ENCODE data around the gene ADAMTS15. TPM values are rescaled to one million over a fixed set of nuclear protein-coding genes. Genes with fewer than 3 reads are reported as not detected.

ADAMTS15 gene
- total and polyA plus RNA-seq, 2 donors (not counting 1 experiment from before 2014, with no cell fraction given) = 18.2 to 24.9 TPM

DNA sequence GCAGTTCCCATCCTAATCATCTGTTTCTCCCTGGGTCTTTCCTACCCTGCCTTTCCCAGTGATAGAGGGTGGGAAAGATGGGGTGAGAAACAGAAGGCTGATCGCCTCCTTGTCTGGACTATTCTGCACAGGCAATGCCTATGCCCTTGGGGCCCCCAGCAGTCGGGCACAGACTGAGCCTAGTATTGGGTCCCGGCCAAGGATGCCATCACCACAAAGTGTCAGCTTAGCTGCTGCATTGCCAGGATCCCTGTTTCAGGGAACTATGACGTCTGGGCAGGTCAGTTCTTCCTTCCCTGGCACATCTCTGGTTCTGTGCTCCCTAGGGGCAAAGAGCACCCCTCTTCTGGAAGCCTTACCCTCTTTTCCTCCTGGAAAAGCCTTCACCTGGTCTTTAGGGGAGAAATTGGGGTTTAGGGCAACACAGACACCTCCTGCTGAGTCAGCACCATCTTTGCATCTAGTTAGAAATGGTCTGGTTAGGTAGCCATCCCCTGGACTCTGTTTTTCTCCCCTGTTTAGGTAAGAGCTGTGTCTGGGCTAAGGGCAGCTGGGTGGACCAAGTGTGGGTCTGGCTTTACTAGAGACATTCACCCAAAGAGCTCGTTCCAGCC lies 22.1 kb upstream of the ADAMTS15 start:
- Histone ChIP-seq H3K9ac (ENCODE audit: insufficient read depth, low read length) (no peak overlapping the region), H3K36me3 (ENCODE audit: control insufficient read depth, insufficient read depth, low read length) (no peaks in the 10 kb centered on the region), H3K79me2 (ENCODE audit: control insufficient read depth, insufficient read depth, low read length) (no peaks in the 10 kb centered on the region), H3K27ac (ENCODE audit: insufficient read depth, low read length) (no peak overlapping the region), H3K4me1 (ENCODE audit: control insufficient read depth, extremely low read depth, insufficient read depth, low read length) (peaks cover 3% of the 10 kb centered on the region), H3K4me3 (replicated peaks in 1 of 4; ENCODE audit: control extremely low read depth in 1 of 4, insufficient read depth in 1 of 4, low read depth in 3 of 4, low read length in 4 of 4) (peak overlapping the region in 1 of 4 experiments; percentile 67), H2AFZ (ENCODE audit: low read length) (no peak overlapping the region), H3K27me3 (ENCODE audit: control insufficient read depth, insufficient read depth, low read length) (peaks cover 60% of the 10 kb centered on the region), H4K20me1 (ENCODE audit: control insufficient read depth, extremely low read depth, insufficient read depth, low read length) (no peaks in the 10 kb centered on the region), H3K4me2 (ENCODE audit: extremely low read depth, insufficient read depth, low read length) (no peak overlapping the region), H3K9me3 (ENCODE audit: control insufficient read depth, insufficient read depth, low read depth, low read length) (no peaks in the 10 kb centered on the region)
- TF ChIP-seq, protein P1, sequence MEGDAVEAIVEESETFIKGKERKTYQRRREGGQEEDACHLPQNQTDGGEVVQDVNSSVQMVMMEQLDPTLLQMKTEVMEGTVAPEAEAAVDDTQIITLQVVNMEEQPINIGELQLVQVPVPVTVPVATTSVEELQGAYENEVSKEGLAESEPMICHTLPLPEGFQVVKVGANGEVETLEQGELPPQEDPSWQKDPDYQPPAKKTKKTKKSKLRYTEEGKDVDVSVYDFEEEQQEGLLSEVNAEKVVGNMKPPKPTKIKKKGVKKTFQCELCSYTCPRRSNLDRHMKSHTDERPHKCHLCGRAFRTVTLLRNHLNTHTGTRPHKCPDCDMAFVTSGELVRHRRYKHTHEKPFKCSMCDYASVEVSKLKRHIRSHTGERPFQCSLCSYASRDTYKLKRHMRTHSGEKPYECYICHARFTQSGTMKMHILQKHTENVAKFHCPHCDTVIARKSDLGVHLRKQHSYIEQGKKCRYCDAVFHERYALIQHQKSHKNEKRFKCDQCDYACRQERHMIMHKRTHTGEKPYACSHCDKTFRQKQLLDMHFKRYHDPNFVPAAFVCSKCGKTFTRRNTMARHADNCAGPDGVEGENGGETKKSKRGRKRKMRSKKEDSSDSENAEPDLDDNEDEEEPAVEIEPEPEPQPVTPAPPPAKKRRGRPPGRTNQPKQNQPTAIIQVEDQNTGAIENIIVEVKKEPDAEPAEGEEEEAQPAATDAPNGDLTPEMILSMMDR (conservative IDR thresholded peaks at IDR 0.05 in 1 of 2, IDR thresholded peaks at IDR 0.05 in 1 of 2; ENCODE audit: low read depth in 1 of 2, low read length in 2 of 2) = no peak
- TF ChIP-seq EZH2 (IDR thresholded peaks at IDR 0.05; ENCODE audit: low read length, missing control alignments) = no peak
- no peak for DNase-seq (ENCODE audit: low read depth in 2 of 2)

- Histone ChIP-seq H3K9me3 (ENCODE audit: control insufficient read depth, insufficient read depth, low read depth, low read length) (no peaks in the 10 kb centered on the region), H3K27me3 (ENCODE audit: control insufficient read depth, insufficient read depth, low read length) (peaks cover 60% of the 10 kb centered on the region), H3K4me3 (replicated peaks in 1 of 4; ENCODE audit: control extremely low read depth in 1 of 4, insufficient read depth in 1 of 4, low read depth in 3 of 4, low read length in 4 of 4) (peak overlapping the region in 3 of 4 experiments; percentile 30 to 67 (median 36)), H3K27ac (ENCODE audit: insufficient read depth, low read length) (no peak overlapping the region), H3K4me2 (ENCODE audit: extremely low read depth, insufficient read depth, low read length) (peak overlapping the region; percentile 51), H3K9ac (ENCODE audit: insufficient read depth, low read length) (no peak overlapping the region), H3K4me1 (ENCODE audit: control insufficient read depth, extremely low read depth, insufficient read depth, low read length) (peaks cover 8% of the 10 kb centered on the region), H3K36me3 (ENCODE audit: control insufficient read depth, insufficient read depth, low read length) (no peaks in the 10 kb centered on the region), H2AFZ (ENCODE audit: low read length) (no peak overlapping the region), H3K79me2 (ENCODE audit: control insufficient read depth, insufficient read depth, low read length) (no peaks in the 10 kb centered on the region), H4K20me1 (ENCODE audit: control insufficient read depth, extremely low read depth, insufficient read depth, low read length) (no peaks in the 10 kb centered on the region)
- no peak for DNase-seq (ENCODE audit: low read depth in 2 of 2)
- TF ChIP-seq, protein P1 (conservative IDR thresholded peaks at IDR 0.05 in 1 of 2, IDR thresholded peaks at IDR 0.05 in 1 of 2; ENCODE audit: low read depth in 1 of 2, low read length in 2 of 2) = no peak
- TF ChIP-seq EZH2 (IDR thresholded peaks at IDR 0.05; ENCODE audit: low read length, missing control alignments) = no peak
These were observed 21.6 kb upstream of the ADAMTS15 start for GRCh38 chr11:130426837-130427341.

DNA sequence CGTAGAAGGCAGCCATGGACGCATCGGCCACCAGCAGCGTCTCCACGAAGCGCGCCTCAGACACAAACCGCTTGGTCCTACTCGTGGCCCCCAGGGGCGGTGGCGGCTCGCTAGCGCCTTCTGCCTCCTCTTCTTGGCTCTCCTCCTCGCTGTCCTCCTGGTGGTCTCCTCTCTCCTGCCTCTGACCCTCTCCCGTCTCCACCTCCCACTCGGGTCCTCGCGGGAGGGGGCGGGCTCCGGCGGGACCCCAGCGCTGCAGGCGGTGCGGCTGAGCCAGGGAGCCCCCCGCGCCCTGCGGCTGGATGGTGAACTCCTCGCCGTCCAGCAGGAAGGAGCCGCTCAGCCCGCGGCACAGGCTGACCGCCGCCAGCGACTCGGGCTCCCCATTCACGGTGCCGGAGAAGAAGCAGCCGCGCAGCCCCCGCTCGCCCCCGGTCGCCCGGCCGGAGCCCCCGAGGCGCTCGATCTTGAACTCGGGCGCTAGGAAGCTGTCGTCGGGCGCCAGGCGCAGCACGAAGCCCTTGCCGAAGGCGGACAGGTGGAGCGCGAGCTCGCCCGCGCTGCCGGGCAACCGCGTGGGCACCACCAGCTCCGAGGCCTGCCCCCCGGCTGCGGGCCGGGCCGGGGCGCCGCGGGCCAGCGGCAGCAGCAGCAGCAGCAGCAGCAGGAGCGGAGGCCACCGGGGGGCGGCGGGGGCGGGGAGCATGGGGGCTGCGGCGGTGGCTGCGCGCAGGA lies 20.7 kb upstream of the ADAMTS15 start:
- Histone ChIP-seq H3K27me3 (ENCODE audit: control insufficient read depth, insufficient read depth, low read length) (peaks cover 60% of the 10 kb centered on the region), H3K4me2 (ENCODE audit: extremely low read depth, insufficient read depth, low read length) (peak overlapping the region; percentile 51), H3K4me1 (ENCODE audit: control insufficient read depth, extremely low read depth, insufficient read depth, low read length) (peaks cover 9% of the 10 kb centered on the region), H3K27ac (ENCODE audit: insufficient read depth, low read length) (no peak overlapping the region), H3K9ac (ENCODE audit: insufficient read depth, low read length) (peak overlapping the region; percentile 37), H3K79me2 (ENCODE audit: control insufficient read depth, insufficient read depth, low read length) (no peaks in the 10 kb centered on the region), H3K4me3 (replicated peaks in 1 of 4; ENCODE audit: control extremely low read depth in 1 of 4, insufficient read depth in 1 of 4, low read depth in 3 of 4, low read length in 4 of 4) (peak overlapping the region in 3 of 4 experiments; percentile 36 to 67 (median 37)), H3K36me3 (ENCODE audit: control insufficient read depth, insufficient read depth, low read length) (no peaks in the 10 kb centered on the region), H3K9me3 (ENCODE audit: control insufficient read depth, insufficient read depth, low read depth, low read length) (no peaks in the 10 kb centered on the region), H2AFZ (ENCODE audit: low read length) (peak overlapping the region; percentile 20), H4K20me1 (ENCODE audit: control insufficient read depth, extremely low read depth, insufficient read depth, low read length) (no peaks in the 10 kb centered on the region)
- TF ChIP-seq, protein P1 (conservative IDR thresholded peaks at IDR 0.05 in 1 of 2, IDR thresholded peaks at IDR 0.05 in 1 of 2; ENCODE audit: low read depth in 1 of 2, low read length in 2 of 2) = peak; percentile 14 to 34
- TF ChIP-seq EZH2 (IDR thresholded peaks at IDR 0.05; ENCODE audit: low read length, missing control alignments) = peak; percentile 90
- DNase-seq (ENCODE audit: low read depth in 2 of 2) = peak in 1 of 2 donors; percentile 9
